GM19395 (cell line): ENCODE results near the gene ZNF888.
"Not testable (repeated sequence)": the region's sequence is repeated elsewhere in the genome, so short reads cannot be mapped to it uniquely, and the experiment has no call there.

Experiments used
- ATAC-seq: cut with Tn5 transposase; IDR thresholded peaks from one replicate; pipeline ENCODE4 v1.9.1; 2021; ENCODE audit warnings: mild to moderate bottlenecking, moderate library complexity; ENCODE audit not compliant: unreplicated experiment

ZNF888 gene

GRCh38 chr19:52941941-52942385 is 18.7 kb upstream of the ZNF888 start:
- peak; percentile 33 for ATAC-seq

DNA sequence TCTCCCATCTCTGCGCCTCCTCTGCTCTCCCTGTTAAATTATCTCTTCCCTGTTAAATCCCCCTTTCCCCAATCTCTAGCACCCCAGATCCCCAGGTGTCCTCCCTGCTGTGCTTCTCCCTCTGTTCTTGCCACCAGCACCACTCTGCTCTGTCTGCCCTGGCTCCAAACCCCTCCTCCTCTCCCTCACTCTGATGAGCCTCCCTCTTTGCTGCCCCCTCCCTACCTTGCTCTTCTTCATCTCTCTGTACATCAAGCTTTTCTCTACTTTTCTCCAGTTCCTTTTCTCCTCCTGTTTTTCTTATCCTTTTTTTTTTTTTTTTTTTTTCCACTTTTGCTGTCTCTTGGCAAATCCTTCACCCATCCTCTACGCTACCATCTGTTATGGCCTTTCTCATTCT is 18.3 kb upstream of the ZNF888 start:
- not testable (repeated sequence) for ATAC-seq

DNA sequence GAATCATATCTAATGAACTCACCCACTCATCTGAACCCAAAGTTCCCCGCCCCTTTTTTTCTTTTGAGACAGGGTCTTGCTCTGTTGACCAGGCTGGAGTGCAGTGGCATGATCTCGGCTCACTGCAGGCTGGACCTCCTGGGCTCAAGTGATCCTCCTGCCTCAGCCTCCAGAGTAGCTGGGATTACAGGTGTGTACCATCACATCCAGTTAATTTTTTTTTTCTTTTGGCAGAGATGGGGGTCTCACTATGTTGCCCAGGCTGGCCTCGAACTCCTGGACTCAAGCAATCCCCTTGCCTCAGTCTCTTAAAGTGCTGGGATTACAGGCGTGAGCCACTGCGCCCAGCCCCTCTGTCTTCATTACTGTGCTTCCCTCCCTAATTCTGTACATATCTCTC is 17.7 kb upstream of the ZNF888 start:
- ATAC-seq = not testable (repeated sequence)

- ATAC-seq = no peak
Observed at GRCh38 chr19:52938761-52939160, 15.5 kb upstream of the ZNF888 start.

- no peak for ATAC-seq
Observed at GRCh38 chr19:52936954-52937325, 13.7 kb upstream of the ZNF888 start.

DNA sequence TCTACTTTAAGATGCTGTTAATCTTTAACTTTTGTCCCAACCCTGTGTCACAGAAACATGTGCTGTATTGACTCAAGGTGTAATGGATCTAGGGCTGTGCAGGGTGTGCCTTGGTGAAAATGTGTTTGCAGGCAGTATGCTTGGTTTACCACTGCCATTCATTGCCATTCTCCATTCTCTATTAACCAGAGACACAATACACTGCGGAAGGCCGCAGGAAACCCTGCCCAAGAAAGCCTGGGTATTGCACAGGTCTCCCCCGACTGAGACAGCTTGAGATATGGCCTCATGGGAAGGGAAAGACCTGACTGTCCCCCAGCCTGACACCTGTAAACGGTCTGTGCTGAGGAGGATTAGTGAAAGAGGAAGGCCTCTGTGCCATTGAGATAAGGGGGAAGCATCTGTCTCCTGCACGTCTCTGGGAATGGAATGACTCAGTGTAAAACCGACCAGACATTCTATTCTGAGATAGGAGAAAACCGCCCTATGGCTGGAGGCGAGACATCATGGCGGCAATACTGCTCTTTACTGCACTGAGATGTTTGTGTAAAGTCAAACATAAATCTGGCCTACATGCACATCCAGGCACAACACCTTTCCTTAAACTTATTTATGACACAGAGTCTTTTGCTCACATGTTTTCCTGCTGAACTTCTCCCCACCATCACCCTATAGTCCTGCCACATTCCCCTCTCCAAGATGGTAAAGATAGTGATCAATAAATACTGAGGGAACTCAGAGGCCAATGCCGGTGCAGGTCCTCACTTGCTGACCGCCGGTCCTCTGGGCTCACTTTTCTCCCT is 13.1 kb upstream of the ZNF888 start:
- no peak for ATAC-seq

- no peak for ATAC-seq
Observed at GRCh38 chr19:52935434-52935833, 12.2 kb upstream of the ZNF888 start.

DNA sequence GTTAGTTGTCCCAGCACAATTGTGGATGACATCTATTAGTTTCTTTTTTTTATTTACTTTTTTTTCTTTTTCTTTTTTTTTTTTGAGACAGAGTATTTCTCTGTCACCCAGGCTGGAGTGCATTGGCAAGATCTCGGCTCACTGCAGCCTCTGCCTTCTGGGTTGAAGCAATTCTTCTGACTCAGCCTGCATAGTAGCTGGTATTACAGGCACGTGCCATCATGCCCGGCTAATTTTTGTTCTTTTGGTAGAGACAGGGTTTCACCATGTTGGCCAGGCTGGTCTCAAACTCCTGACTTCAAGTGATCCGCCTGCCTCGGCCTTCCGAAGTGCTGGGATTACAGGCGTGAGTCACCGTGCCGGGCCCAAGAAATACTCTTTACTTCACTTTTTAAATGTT is 1.4 kb upstream of the ZNF888 start:
- ATAC-seq = not testable (repeated sequence)

DNA sequence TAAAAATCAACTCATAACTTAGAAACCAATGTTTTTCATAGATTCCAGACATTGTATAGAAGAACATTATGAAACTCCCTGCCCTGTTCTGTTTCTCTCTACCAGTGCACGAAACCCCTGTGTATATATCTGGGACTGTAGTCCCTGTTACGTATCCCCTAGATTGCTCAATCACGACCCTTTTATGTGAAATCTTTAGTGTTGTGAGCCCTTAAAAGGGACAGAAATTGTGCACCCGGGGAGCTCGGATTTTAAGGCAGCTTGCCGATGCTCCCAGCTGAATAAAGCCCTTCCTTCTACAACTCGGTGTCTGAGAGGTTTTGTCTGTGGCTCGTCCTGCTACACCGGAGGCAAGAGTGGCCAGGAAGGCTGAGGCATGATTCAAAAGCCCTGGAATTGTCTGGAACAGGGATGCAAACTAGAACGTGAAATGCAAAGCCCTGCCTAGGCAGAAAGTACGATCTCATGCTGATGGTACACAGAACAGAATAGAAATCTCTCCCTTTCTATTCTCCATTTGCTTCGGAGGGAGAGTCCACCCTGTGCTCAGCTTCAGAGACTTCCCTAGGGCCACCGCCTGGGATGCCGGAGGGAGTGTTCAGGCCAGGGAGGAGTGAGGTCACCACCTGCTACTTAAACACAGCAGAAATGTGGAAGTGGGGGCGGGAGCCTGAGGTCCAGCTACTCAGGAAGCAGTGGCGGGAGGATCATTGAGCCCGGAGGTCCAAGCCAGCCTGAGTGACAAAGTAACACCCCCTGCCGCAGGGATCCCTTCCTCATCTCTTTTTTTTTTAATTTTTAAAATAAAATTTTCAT is 758 bp upstream of the ZNF888 start:
- no peak for ATAC-seq

DNA sequence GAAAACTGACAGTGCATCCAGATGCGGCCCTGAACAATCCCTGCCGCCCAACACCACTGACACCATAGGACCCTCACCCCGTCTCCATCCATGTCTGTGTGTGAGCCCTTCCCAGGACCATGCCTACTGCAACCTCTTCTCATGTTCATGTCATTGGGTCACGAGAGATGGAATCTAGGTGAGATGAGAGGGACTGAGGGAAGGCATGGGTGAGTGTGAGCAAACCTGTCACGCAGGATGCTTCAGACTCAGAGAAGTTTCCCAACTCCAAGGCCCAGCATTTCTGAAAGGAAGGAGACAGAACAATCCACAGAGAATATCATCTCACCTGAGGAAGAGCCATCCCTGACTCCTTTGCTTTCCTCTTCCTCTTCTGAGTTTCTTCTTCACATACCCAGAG is 5.7 kb downstream of the ZNF888 start:
- no peak for ATAC-seq

DNA sequence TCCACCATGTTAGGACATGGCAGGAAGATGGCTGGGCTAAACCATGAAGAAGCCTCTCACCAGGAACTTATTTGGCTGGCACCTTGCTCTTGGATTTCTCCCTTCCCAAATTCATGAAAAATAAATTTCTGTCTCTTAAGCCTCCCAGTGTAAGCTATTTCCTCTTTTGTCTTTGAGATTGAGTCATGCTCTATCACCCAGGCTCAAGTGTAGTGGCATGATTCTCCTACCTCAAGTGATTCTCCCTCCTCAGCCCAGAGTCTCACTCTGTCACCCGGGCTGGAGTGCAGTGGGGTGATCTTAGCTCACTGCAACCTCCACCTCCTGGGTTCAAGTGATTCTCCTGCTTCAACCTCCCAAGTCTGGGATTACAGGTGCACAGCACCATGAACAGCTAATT is 12.6 kb downstream of the ZNF888 start:
- ATAC-seq = no peak

GRCh38 chr19:52904052-52904780 is 19.0 kb downstream of the ZNF888 start:
- not testable (repeated sequence) for ATAC-seq

GRCh38 chr19:52901842-52902241 is 21.4 kb downstream of the ZNF888 start:
- no peak for ATAC-seq

GRCh38 chr19:52898596-52898995 is 24.6 kb downstream of the ZNF888 start:
- ATAC-seq = not testable (repeated sequence)

- ATAC-seq = no peak
Observed at GRCh38 chr19:52898101-52898500, 25.1 kb downstream of the ZNF888 start.

GRCh38 chr19:52897138-52897935 is 25.9 kb downstream of the ZNF888 start, which contains the start of gene ZNF320:
ZNF320 (minus strand) TSS chr19:52897635; CDS start chr19:52890255, 7,380 bp downstream.
- peak; percentile 92 for ATAC-seq

DNA sequence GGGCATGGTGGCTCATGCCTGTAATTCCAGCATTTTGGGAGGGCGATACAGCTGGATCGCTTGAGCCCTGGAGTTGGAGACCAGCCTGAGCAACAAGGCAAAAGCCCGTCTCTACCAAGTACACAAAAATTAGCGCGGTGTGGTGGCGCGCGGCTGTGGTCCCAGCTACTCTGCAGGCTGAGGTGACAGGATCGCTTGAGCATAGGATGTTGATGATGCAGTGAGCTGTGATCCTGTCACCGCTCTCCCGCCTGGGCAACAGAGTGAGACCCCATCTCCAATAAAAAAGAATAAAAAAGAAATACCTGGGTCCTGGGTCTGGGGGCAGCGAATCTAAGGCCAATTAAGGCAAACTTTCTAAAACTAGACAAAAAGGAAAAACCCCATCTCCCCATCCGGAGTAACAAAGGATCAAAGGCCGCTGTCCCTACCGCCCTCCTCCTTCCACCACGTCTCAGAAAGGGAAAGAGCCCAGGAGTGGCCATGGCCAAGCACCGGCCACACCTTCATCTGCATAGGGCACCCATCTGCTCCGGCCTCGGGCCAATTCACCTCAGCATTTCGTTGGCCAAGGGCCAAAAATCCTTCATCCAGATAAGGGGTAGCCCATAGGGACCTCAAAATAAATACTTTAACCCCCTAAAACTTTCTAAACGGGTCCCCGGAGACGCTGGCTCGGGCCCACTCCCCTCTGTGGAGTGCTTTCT is 26.6 kb downstream of the ZNF888 start:
- ATAC-seq = no peak

- no peak for ATAC-seq
Observed at GRCh38 chr19:52891336-52891735, 31.9 kb downstream of the ZNF888 start.

DNA sequence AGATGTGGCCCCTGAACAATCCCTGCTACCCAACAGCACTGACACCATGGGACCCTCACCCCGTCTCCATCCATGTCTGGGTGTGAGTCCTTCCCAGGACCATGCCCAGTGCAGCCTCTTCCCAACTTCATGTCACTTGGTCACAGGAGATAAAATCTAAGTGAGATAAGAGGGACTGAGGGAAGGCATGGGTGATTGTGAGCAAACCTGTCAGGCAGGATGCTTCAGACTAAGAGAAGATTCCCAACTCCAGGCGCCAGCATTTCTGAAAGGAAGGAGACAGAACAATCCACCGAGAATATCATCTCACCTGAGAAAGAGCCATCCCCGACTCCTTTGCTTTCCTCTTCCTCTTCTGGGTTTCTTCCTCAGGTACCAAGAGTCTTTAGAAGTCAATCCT is 33.3 kb downstream of the ZNF888 start:
- no peak for ATAC-seq

DNA sequence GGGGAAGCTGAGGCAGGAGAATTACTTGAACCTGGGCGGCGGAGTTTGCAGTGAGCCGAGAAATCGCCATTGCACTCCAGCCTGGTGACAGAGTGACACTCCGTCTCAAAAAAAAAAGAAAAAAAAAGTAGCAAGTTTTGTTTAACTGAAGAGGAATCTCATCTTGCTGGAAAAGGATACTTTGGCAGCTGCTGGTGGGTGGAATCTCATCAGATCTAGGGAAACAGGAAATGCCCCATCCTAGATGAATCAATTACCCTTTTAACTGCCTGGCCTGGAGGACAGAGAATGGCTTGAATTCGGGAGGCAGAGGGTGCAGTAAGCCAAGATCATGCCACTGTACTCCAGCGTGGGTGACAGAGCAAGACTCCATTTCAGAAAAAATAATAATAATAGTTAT is 34.2 kb downstream of the ZNF888 start:
- no peak for ATAC-seq
